ENCODE data around the gene AGER.

Gene AGER

GRCh38 chr6:32151181-32151862, 32.7 kb downstream of the AGER start:
- H3K27me3 ChIP-seq (ENCODE audit: insufficient read depth, low read depth, severe bottlenecking) = no peaks in the 10 kb centered on the region
- peak; percentile 82 for DNase-seq
- H3K4me3 ChIP-seq (ENCODE audit: low read depth, low read length) = peak overlapping the region; percentile 45
- H3K9me3 ChIP-seq (ENCODE audit: severe bottlenecking) = peaks cover 2% of the 10 kb centered on the region
- TF ChIP-seq CTCF (IDR thresholded peaks at IDR 0.05; ENCODE audit: low read depth, low read length) = no peak
- peaks cover 15% of the 10 kb centered on the region for H3K36me3 ChIP-seq
- peak overlapping the region; percentile 60 for H3K27ac ChIP-seq

- TF ChIP-seq CTCF (IDR thresholded peaks at IDR 0.05; ENCODE audit: low read depth, low read length) = no peak
- H3K9me3 ChIP-seq (ENCODE audit: severe bottlenecking) = peaks cover 2% of the 10 kb centered on the region
- DNase-seq = no peak
- H3K36me3 ChIP-seq = peaks cover 8% of the 10 kb centered on the region
- no peaks in the 10 kb centered on the region for H3K27me3 ChIP-seq (ENCODE audit: insufficient read depth, low read depth, severe bottlenecking)
- H3K4me3 ChIP-seq (ENCODE audit: low read depth, low read length) = no peak overlapping the region
- peak overlapping the region; percentile 60 for H3K27ac ChIP-seq
These were observed 33.9 kb downstream of the AGER start for GRCh38 chr6:32149932-32150870.

GRCh38 chr6:32149092-32149755, 34.8 kb downstream of the AGER start:
- H3K36me3 ChIP-seq = peaks cover 8% of the 10 kb centered on the region
- no peaks in the 10 kb centered on the region for H3K27me3 ChIP-seq (ENCODE audit: insufficient read depth, low read depth, severe bottlenecking)
- H3K27ac ChIP-seq = no peak overlapping the region
- H3K4me3 ChIP-seq (ENCODE audit: low read depth, low read length) = no peak overlapping the region
- peaks cover 2% of the 10 kb centered on the region for H3K9me3 ChIP-seq (ENCODE audit: severe bottlenecking)
- no peak for TF ChIP-seq CTCF (IDR thresholded peaks at IDR 0.05; ENCODE audit: low read depth, low read length)
- DNase-seq = no peak

- no peak for DNase-seq
- Histone ChIP-seq H3K27ac (no peak overlapping the region), H3K9me3 (ENCODE audit: severe bottlenecking) (peaks cover 2% of the 10 kb centered on the region), H3K36me3 (peaks cover 8% of the 10 kb centered on the region), H3K27me3 (ENCODE audit: insufficient read depth, low read depth, severe bottlenecking) (no peaks in the 10 kb centered on the region), H3K4me3 (ENCODE audit: low read depth, low read length) (no peak overlapping the region)
- TF ChIP-seq CTCF (IDR thresholded peaks at IDR 0.05; ENCODE audit: low read depth, low read length) = no peak
These were observed 35.6 kb downstream of the AGER start for GRCh38 chr6:32148289-32149091.

GRCh38 chr6:32147401-32148132, 36.5 kb downstream of the AGER start:
- no peak for DNase-seq
- Histone ChIP-seq H3K27ac (no peak overlapping the region), H3K4me3 (ENCODE audit: low read depth, low read length) (no peak overlapping the region), H3K27me3 (ENCODE audit: insufficient read depth, low read depth, severe bottlenecking) (no peaks in the 10 kb centered on the region), H3K36me3 (peaks cover 8% of the 10 kb centered on the region), H3K9me3 (ENCODE audit: severe bottlenecking) (peaks cover 2% of the 10 kb centered on the region)
- TF ChIP-seq CTCF (IDR thresholded peaks at IDR 0.05; ENCODE audit: low read depth, low read length) = no peak
